Measurements from ENCODE around the gene SLC2A4RG.
A peak's percentile ranks its signal among the peaks of the same experiment; 100 is the strongest.

The SLC2A4RG gene

GRCh38 chr20:63746751-63747315 lies 7.3 kb downstream of the SLC2A4RG start:
- TF ChIP-seq CTCF (IDR thresholded peaks at IDR 0.05), result no peak
- no peaks in the 10 kb centered on the region for H3K27me3 Mint-ChIP-seq (ENCODE audit: low read depth, poor library complexity)
- no peak overlapping the region for H3K4me3 Mint-ChIP-seq
- DNase-seq, result no peak
- H3K4me1 Mint-ChIP-seq, result peaks cover 14% of the 10 kb centered on the region
- H3K9me3 Mint-ChIP-seq, result no peaks in the 10 kb centered on the region
- H3K27ac Mint-ChIP-seq, result no peak overlapping the region
- H3K36me3 Mint-ChIP-seq (ENCODE audit: low read depth), result peaks cover 10% of the 10 kb centered on the region

GRCh38 chr20:63747622-63748069 lies 8.1 kb downstream of the SLC2A4RG start:
- Mint-ChIP-seq H3K9me3 (no peaks in the 10 kb centered on the region), H3K4me1 (peaks cover 15% of the 10 kb centered on the region)

DNA sequence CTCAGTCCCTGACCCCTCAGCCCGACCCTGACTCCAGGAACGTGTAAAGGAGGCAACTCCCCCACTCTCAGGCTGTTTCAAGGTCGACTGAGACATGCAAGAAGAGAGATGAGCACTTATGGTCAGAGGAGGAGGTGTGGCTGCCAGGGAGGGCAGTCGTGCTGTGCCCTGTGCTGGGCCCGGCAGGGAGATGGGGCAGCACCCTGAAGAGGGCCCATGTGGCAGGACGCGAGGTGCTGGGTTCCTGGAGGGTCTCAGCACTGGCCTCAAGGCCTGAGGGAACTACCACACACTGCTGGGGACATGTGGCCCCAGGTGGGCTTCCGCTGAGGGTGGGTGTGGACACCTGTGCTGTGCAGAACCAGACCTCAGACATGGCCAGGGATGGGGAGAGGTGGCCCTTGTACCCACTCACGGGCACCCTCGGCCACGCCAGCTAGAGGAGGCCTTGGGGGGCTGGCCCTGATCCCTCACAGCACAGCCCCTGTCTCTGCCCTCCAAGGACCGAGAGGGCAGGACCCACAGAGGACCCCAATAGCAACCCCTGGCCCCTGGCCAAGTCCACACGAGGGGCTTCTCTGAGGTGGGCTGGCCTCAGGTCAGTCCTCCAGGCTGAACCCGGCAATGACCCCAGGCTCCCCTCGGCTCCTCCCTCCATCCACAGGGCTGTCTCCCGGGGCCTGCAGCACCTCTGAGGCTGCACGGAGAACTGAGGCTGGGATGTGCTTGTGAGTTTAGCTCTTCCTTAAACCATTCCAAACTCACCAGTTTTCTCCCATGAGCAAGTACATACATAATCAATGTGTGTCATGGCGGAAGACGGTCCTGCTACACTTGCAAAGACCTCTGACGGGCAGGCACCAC lies 8.7 kb downstream of the SLC2A4RG start:
- H3K27ac Mint-ChIP-seq, result peak overlapping the region; percentile 39
- H3K27me3 Mint-ChIP-seq (ENCODE audit: low read depth, poor library complexity), result no peaks in the 10 kb centered on the region
- H3K4me3 Mint-ChIP-seq, result no peak overlapping the region
- peaks cover 17% of the 10 kb centered on the region for H3K36me3 Mint-ChIP-seq (ENCODE audit: low read depth)
- no peak for DNase-seq
- TF ChIP-seq CTCF (IDR thresholded peaks at IDR 0.05), result no peak
- H3K4me1 Mint-ChIP-seq, result peaks cover 19% of the 10 kb centered on the region
- H3K9me3 Mint-ChIP-seq, result no peaks in the 10 kb centered on the region

More at GRCh38 chr20:63747622-63748069, 8.1 kb downstream of the SLC2A4RG start:
- peaks cover 12% of the 10 kb centered on the region for H3K36me3 Mint-ChIP-seq (ENCODE audit: low read depth)
- TF ChIP-seq CTCF (IDR thresholded peaks at IDR 0.05), result no peak
- H3K4me3 Mint-ChIP-seq, result no peak overlapping the region
- DNase-seq, result no peak
- no peak overlapping the region for H3K27ac Mint-ChIP-seq
- no peaks in the 10 kb centered on the region for H3K27me3 Mint-ChIP-seq (ENCODE audit: low read depth, poor library complexity)

GRCh38 chr20:63748934-63749270 lies 9.3 kb downstream of the SLC2A4RG start:
- Mint-ChIP-seq H3K4me1 (peaks cover 19% of the 10 kb centered on the region), H3K36me3 (ENCODE audit: low read depth) (peaks cover 16% of the 10 kb centered on the region), H3K27ac (peak overlapping the region; percentile 39), H3K4me3 (no peak overlapping the region), H3K9me3 (no peaks in the 10 kb centered on the region), H3K27me3 (ENCODE audit: low read depth, poor library complexity) (no peaks in the 10 kb centered on the region)
- TF ChIP-seq CTCF (IDR thresholded peaks at IDR 0.05), result no peak
- no peak for DNase-seq

DNA sequence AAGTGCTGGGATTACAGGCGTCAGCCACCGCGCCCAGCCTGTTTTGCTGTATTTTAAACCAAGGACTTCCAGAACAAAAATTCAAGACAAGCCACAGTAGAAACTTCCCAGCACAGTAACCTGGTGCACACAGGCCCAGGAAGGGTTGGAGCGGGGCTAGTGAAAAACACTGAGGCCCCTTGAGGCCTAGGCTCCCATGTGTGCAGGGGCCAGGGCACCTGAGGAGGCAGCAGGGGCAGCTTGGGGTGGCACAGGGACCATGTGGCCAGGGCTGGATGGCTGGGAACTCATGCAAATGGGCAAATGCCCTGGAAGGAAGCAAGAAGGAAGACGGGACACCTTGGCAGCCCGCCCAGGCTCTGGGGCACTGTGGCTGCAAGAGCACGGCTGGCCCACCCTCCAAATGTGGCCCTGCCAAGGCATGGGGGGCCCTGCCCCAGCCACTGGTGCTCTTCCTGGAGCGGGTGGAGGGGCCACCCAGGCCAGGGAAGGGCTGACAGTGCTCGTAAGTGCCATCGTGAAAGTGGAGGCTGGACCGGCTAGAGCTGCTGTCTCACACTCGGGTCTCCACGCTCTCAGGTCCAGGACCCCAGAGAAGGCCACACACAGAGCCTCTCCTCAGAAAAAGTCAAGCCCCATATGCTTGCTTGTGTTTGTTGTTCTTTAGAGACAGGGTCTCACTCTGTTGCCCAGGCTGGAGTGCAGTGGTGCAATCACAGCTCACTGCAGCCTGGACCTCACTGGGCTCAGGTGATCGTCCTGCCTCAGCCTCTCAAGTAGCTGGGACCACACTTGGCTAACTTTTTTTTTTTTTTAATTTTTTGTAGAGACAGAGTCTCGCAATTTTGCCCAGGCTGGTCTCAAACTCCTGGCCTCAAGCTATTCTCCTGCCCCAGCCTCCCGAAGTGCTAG lies 10.3 kb downstream of the SLC2A4RG start:
- Mint-ChIP-seq H3K36me3 (ENCODE audit: low read depth) (peaks cover 20% of the 10 kb centered on the region), H3K4me3 (no peak overlapping the region), H3K4me1 (peaks cover 24% of the 10 kb centered on the region), H3K9me3 (no peaks in the 10 kb centered on the region), H3K27me3 (ENCODE audit: low read depth, poor library complexity) (no peaks in the 10 kb centered on the region), H3K27ac (no peak overlapping the region)
- TF ChIP-seq CTCF (IDR thresholded peaks at IDR 0.05), result no peak
- no peak for DNase-seq
